Memory B cell (primary cell): Measurements from ENCODE around the gene PDE11A.

Experiments used
- ATAC-seq: fragments of 150-1000 bp; cut with Tn5 transposase; 2 replicates; pipeline ENCODE4 v1.10.0; 2021; ENCODE audit warnings: low read depth, mild to moderate bottlenecking, moderate library complexity
- DNase-seq, 2 donors: peaks; one replicate each; pipeline ENCODE4 v3.0.0; 2022; ENCODE audit warnings: low spot score in 2 of 2
- H3K27ac Mint-ChIP-seq: one replicate; pipeline ENCODE4 v1.8.0; 2022; ENCODE audit warnings: mild to moderate bottlenecking, moderate library complexity, mixed read lengths
- H3K27me3 Mint-ChIP-seq: one replicate; pipeline ENCODE4 v1.8.0; 2022; ENCODE audit warnings: mixed read lengths
- H3K36me3 Mint-ChIP-seq: one replicate; pipeline ENCODE4 v1.8.0; 2022; ENCODE audit warnings: mild to moderate bottlenecking, mixed read lengths
- H3K4me1 Mint-ChIP-seq: one replicate; pipeline ENCODE4 v1.8.0; 2022; ENCODE audit warnings: mixed read lengths
- H3K4me3 Mint-ChIP-seq: one replicate; pipeline ENCODE4 v1.8.0; 2022; ENCODE audit warnings: mild to moderate bottlenecking, moderate library complexity, mixed read lengths
- H3K9me3 Mint-ChIP-seq: one replicate; pipeline ENCODE4 v1.8.0; 2022; ENCODE audit warnings: mixed read lengths

Gene PDE11A

GRCh38 chr2:177765698-177766097, 306.9 kb downstream of the PDE11A start:
- DNase-seq: no peak
- ATAC-seq: no peak
- Mint-ChIP-seq H3K27me3 (peaks cover 9% of the 10 kb centered on the region), H3K9me3 (no peaks in the 10 kb centered on the region), H3K4me3 (no peak overlapping the region), H3K27ac (no peak overlapping the region), H3K36me3 (no peaks in the 10 kb centered on the region), H3K4me1 (peaks cover 4% of the 10 kb centered on the region)

- Mint-ChIP-seq H3K4me3 (peak overlapping the region; percentile 55), H3K27me3 (peaks cover 10% of the 10 kb centered on the region), H3K4me1 (peaks cover 4% of the 10 kb centered on the region), H3K27ac (no peak overlapping the region), H3K36me3 (no peaks in the 10 kb centered on the region), H3K9me3 (no peaks in the 10 kb centered on the region)
- ATAC-seq: peak; percentile 96
- DNase-seq: peak; percentile 73 to 76
These were observed 308.9 kb downstream of the PDE11A start for GRCh38 chr2:177763531-177764265.

GRCh38 chr2:177759443-177759842, 313.1 kb downstream of the PDE11A start:
- Mint-ChIP-seq H3K27me3 (peaks cover 16% of the 10 kb centered on the region), H3K9me3 (no peaks in the 10 kb centered on the region), H3K36me3 (no peaks in the 10 kb centered on the region), H3K4me3 (no peak overlapping the region), H3K27ac (no peak overlapping the region), H3K4me1 (peaks cover 4% of the 10 kb centered on the region)
- ATAC-seq (no peak), DNase-seq (no peak)

- no peaks in the 10 kb centered on the region for H3K36me3 Mint-ChIP-seq
- no peak for DNase-seq
- peaks cover 16% of the 10 kb centered on the region for H3K27me3 Mint-ChIP-seq
- no peak for ATAC-seq
- no peak overlapping the region for H3K4me3 Mint-ChIP-seq
- no peaks in the 10 kb centered on the region for H3K9me3 Mint-ChIP-seq
- H3K4me1 Mint-ChIP-seq: peaks cover 4% of the 10 kb centered on the region
- no peak overlapping the region for H3K27ac Mint-ChIP-seq
These were observed 313.8 kb downstream of the PDE11A start for GRCh38 chr2:177758591-177759371.

- no peak for ATAC-seq
- Mint-ChIP-seq H3K27me3 (peaks cover 9% of the 10 kb centered on the region), H3K36me3 (no peaks in the 10 kb centered on the region), H3K4me3 (no peak overlapping the region), H3K27ac (no peak overlapping the region), H3K4me1 (no peaks in the 10 kb centered on the region), H3K9me3 (no peaks in the 10 kb centered on the region)
- no peak for DNase-seq
These were observed 316.2 kb downstream of the PDE11A start for GRCh38 chr2:177756336-177756735.

GRCh38 chr2:177754492-177754873, 318.1 kb downstream of the PDE11A start:
- H3K36me3 Mint-ChIP-seq: no peaks in the 10 kb centered on the region
- no peak overlapping the region for H3K4me3 Mint-ChIP-seq
- no peak for ATAC-seq
- H3K9me3 Mint-ChIP-seq: no peaks in the 10 kb centered on the region
- no peaks in the 10 kb centered on the region for H3K4me1 Mint-ChIP-seq
- peaks cover 9% of the 10 kb centered on the region for H3K27me3 Mint-ChIP-seq
- DNase-seq: no peak
- H3K27ac Mint-ChIP-seq: no peak overlapping the region

- ATAC-seq (peak; percentile 81), DNase-seq (no peak)
- Mint-ChIP-seq H3K36me3 (no peaks in the 10 kb centered on the region), H3K27ac (no peak overlapping the region), H3K27me3 (peaks cover 7% of the 10 kb centered on the region), H3K4me1 (no peaks in the 10 kb centered on the region), H3K4me3 (no peak overlapping the region), H3K9me3 (no peaks in the 10 kb centered on the region)
These were observed 318.7 kb downstream of the PDE11A start for GRCh38 chr2:177753682-177754491.

- H3K27me3 Mint-ChIP-seq: peaks cover 3% of the 10 kb centered on the region
- H3K4me3 Mint-ChIP-seq: no peak overlapping the region
- no peaks in the 10 kb centered on the region for H3K9me3 Mint-ChIP-seq
- no peaks in the 10 kb centered on the region for H3K4me1 Mint-ChIP-seq
- no peaks in the 10 kb centered on the region for H3K36me3 Mint-ChIP-seq
- ATAC-seq (no peak), DNase-seq (no peak)
- no peak overlapping the region for H3K27ac Mint-ChIP-seq
These were observed 324.2 kb downstream of the PDE11A start for GRCh38 chr2:177748360-177748759.

GRCh38 chr2:177747384-177747783, 325.2 kb downstream of the PDE11A start:
- no peak overlapping the region for H3K27ac Mint-ChIP-seq
- peaks cover 5% of the 10 kb centered on the region for H3K27me3 Mint-ChIP-seq
- DNase-seq: no peak
- no peaks in the 10 kb centered on the region for H3K36me3 Mint-ChIP-seq
- ATAC-seq: no peak
- no peak overlapping the region for H3K4me3 Mint-ChIP-seq
- H3K9me3 Mint-ChIP-seq: no peaks in the 10 kb centered on the region
- H3K4me1 Mint-ChIP-seq: no peaks in the 10 kb centered on the region

- H3K36me3 Mint-ChIP-seq: no peaks in the 10 kb centered on the region
- H3K9me3 Mint-ChIP-seq: no peaks in the 10 kb centered on the region
- peaks cover 5% of the 10 kb centered on the region for H3K27me3 Mint-ChIP-seq
- H3K4me3 Mint-ChIP-seq: no peak overlapping the region
- no peak for ATAC-seq
- no peak overlapping the region for H3K27ac Mint-ChIP-seq
- H3K4me1 Mint-ChIP-seq: no peaks in the 10 kb centered on the region
- DNase-seq: no peak
These were observed 326.2 kb downstream of the PDE11A start for GRCh38 chr2:177746358-177746757.

GRCh38 chr2:177745531-177745930, 327.0 kb downstream of the PDE11A start:
- no peaks in the 10 kb centered on the region for H3K9me3 Mint-ChIP-seq
- no peaks in the 10 kb centered on the region for H3K36me3 Mint-ChIP-seq
- peaks cover 7% of the 10 kb centered on the region for H3K27me3 Mint-ChIP-seq
- H3K4me3 Mint-ChIP-seq: no peak overlapping the region
- H3K27ac Mint-ChIP-seq: no peak overlapping the region
- H3K4me1 Mint-ChIP-seq: no peaks in the 10 kb centered on the region
- no peak for ATAC-seq
- DNase-seq: no peak

- H3K27ac Mint-ChIP-seq: no peak overlapping the region
- no peak overlapping the region for H3K4me3 Mint-ChIP-seq
- H3K4me1 Mint-ChIP-seq: no peaks in the 10 kb centered on the region
- H3K36me3 Mint-ChIP-seq: no peaks in the 10 kb centered on the region
- no peak for ATAC-seq
- no peaks in the 10 kb centered on the region for H3K9me3 Mint-ChIP-seq
- DNase-seq: no peak
- peaks cover 7% of the 10 kb centered on the region for H3K27me3 Mint-ChIP-seq
These were observed 329.7 kb downstream of the PDE11A start for GRCh38 chr2:177742851-177743250.

GRCh38 chr2:177741866-177742265, 330.7 kb downstream of the PDE11A start:
- DNase-seq (no peak), ATAC-seq (no peak)
- Mint-ChIP-seq H3K4me1 (no peaks in the 10 kb centered on the region), H3K27ac (no peak overlapping the region), H3K36me3 (no peaks in the 10 kb centered on the region), H3K4me3 (no peak overlapping the region), H3K9me3 (no peaks in the 10 kb centered on the region), H3K27me3 (peaks cover 7% of the 10 kb centered on the region)

GRCh38 chr2:177740700-177741099, 331.9 kb downstream of the PDE11A start:
- ATAC-seq: no peak
- H3K9me3 Mint-ChIP-seq: no peaks in the 10 kb centered on the region
- H3K4me3 Mint-ChIP-seq: no peak overlapping the region
- no peak for DNase-seq
- no peak overlapping the region for H3K27ac Mint-ChIP-seq
- no peaks in the 10 kb centered on the region for H3K4me1 Mint-ChIP-seq
- H3K36me3 Mint-ChIP-seq: no peaks in the 10 kb centered on the region
- H3K27me3 Mint-ChIP-seq: peaks cover 6% of the 10 kb centered on the region
